ENCODE data around the gene BCL2.

GRCh38 chr18:63307551-63308200 is 11.9 kb downstream of the BCL2 start:
- TF ChIP-seq CTCF (conservative IDR thresholded peaks at IDR 0.05; ENCODE audit: low read depth, low read length): no peak
- TF ChIP-seq EZH2 (IDR thresholded peaks at IDR 0.05; ENCODE audit: low read length, unreplicated experiment): no peak
- no peak for TF ChIP-seq EZH2phosphoT487 (IDR thresholded peaks at IDR 0.05; ENCODE audit: borderline replicate concordance, low read length)
